Transverse colon (tissue), 3 donors: ENCODE measurements around the gene CAVIN4.

ENCODE experiments used
- CTCF ChIP-seq, 5 experiments: fragments of 200-600 bp in 3 of 5; fragments of 450-650 bp in 2 of 5; sonication (generic) in 3 of 5; IDR thresholded peaks; 1 replicate in 2 of 5; 2 replicates in 3 of 5; pipeline ENCODE4 v1.5.1; 2016 to 2017; ENCODE audit warnings: antibody characterized with exemption in 5 of 5, inconsistent platforms in 3 of 5, mild to moderate bottlenecking in 2 of 5, moderate library complexity in 1 of 5
- EP300 ChIP-seq: sonication (generic); formaldehyde crosslinking; IDR thresholded peaks from one replicate; pipeline ENCODE4 v1.6.1; 2017; ENCODE audit warnings: antibody characterized with exemption, low read depth
- POLR2A ChIP-seq: fragments of 450-650 bp; IDR thresholded peaks from one replicate; pipeline ENCODE4 v1.6.1; 2016; ENCODE audit warnings: antibody characterized with exemption, mild to moderate bottlenecking, moderate library complexity

DNA sequence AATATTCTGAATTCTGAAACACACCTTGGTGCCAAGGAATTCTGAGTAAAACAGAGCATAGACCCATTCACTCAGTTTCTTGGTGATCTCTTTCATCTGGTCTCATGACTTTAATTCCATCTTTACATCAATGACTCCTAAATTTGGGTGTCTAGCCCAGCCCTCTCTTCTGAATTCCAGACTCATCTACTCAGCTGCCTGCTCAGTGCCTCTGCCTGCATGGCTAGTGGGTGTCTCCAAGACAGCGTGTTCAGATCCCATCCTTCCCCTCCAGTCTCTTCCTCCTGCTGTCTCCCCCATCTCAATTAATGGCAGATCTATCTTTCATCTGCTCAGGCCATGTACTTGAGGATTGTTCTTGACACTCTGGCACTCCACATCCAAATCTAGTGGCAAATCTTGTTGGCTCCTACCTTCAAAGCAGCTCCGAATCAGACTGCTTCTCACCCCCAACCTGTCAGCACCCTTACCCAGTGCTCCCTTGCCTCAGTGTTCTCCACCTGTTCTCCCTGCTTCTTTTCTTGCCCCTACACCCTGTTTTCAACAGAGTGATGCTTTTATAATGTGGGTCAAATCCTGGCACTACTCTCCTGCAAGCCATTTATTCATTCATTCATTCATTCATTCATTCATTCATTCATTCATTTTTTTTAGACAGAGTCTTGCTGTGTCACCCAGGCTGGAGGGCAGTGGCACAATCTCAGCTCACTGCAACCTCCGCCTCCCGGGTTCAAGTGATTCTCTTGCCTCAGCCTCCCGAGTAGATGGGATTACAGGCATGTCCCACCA, 5.3 kb downstream of the CAVIN4 start:
- no peak for TF ChIP-seq CTCF (IDR thresholded peaks at IDR 0.05)
- no peak for TF ChIP-seq EP300
- TF ChIP-seq POLR2A = no peak
